CD8-positive, alpha-beta memory T cell (primary cell): Measurements from ENCODE around the gene AKR1B1. TPM values are rescaled to one million over a fixed set of nuclear protein-coding genes. Genes with fewer than 3 reads are reported as not detected.

Source experiments
- polyA plus RNA-seq: library from polyadenylated mRNA; unstranded; fragments of 300-500 nt; fragmentation: Illumina TruSeq; gene quantifications from one replicate; pipeline ENCODE4 v1.2.3, GENCODE V29; 2021
- total RNA-seq, 2 experiments: library from RNA; stranded (reverse); gene quantifications; one replicate each; pipeline ENCODE4 v1.2.3, GENCODE V29; 2021

The AKR1B1 gene
- total and polyA plus RNA-seq, 3 experiments from 2014 or later: 117 to 170 (median 120) TPM

Other genes starting within 250 kb of the AKR1B1 start
- 10 to 100 TPM; 18.6 to 20.5 TPM for gene SLC35B4, start 142.2 kb downstream of the AKR1B1 start, total RNA-seq
- gene SLC35B4, start 142.2 kb downstream of the AKR1B1 start, polyA plus RNA-seq: 20.3 TPM
- gene AKR1B10, start 68.5 kb upstream of the AKR1B1 start, total RNA-seq: not detected
- gene AKR1B10, start 68.5 kb upstream of the AKR1B1 start, polyA plus RNA-seq: not detected
- gene AKR1B15, start 90.0 kb upstream of the AKR1B1 start, total RNA-seq: not detected
- not detected for gene AKR1B15, start 90.0 kb upstream of the AKR1B1 start, polyA plus RNA-seq
- 10 to 100 TPM; 25.4 to 27.1 TPM for gene BPGM, start 187.8 kb upstream of the AKR1B1 start, total RNA-seq
- 26.8 TPM for gene BPGM, start 187.8 kb upstream of the AKR1B1 start, polyA plus RNA-seq